Activated CD8-positive, alpha-beta T cell treated with anti-CD3 and anti-CD28 coated beads for 36 hours (primary cell): ENCODE measurements around the gene SLC9B1. TPM values are rescaled to one million over a fixed set of nuclear protein-coding genes. Genes with fewer than 3 reads are reported as not detected.

Source experiments
- ATAC-seq: fragments of 200-7000 bp; cut with Tn5 transposase; one replicate; pipeline ENCODE4 v1.10.0; 2021; ENCODE audit warnings: mild to moderate bottlenecking, moderate library complexity
- CTCF ChIA-PET: fragments of 350-600 bp; sonication (Branson Sonifier 250); formaldehyde crosslinking; loops from one replicate; lab custom pipeline; 2021; ENCODE audit warnings: antibody characterized with exemption; lab: Charles Lee
- POLR2A ChIA-PET: fragments of 350-600 bp; sonication (Branson Sonifier 250); formaldehyde crosslinking; loops from one replicate; lab custom pipeline; 2021; ENCODE audit warnings: antibody characterized with exemption; lab: Charles Lee
- DNase-seq: peaks from one replicate; pipeline ENCODE4 v3.0.0-alpha.2; 2020
- H3K27ac Mint-ChIP-seq: one replicate; pipeline ENCODE4 v1.8.0; 2021; ENCODE audit warnings: mild to moderate bottlenecking, mixed read lengths
- H3K27me3 Mint-ChIP-seq: one replicate; pipeline ENCODE4 v1.8.0; 2021; ENCODE audit warnings: mixed read lengths
- H3K36me3 Mint-ChIP-seq: one replicate; pipeline ENCODE4 v1.8.0; 2021; ENCODE audit warnings: low read depth, mixed read lengths
- H3K4me1 Mint-ChIP-seq: one replicate; pipeline ENCODE4 v1.8.0; 2021; ENCODE audit warnings: low read depth, mixed read lengths
- H3K4me3 Mint-ChIP-seq: one replicate; pipeline ENCODE4 v1.8.0; 2021; ENCODE audit warnings: mild to moderate bottlenecking, moderate library complexity, mixed read lengths
- H3K9me3 Mint-ChIP-seq: one replicate; pipeline ENCODE4 v1.8.0; 2021; ENCODE audit warnings: mixed read lengths
- CTCF ChIP-seq: fragments of 200-600 bp; IDR thresholded peaks from one replicate; pipeline ENCODE4 v1.8.0; 2022; ENCODE audit warnings: antibody characterized with exemption, mild to moderate bottlenecking
- intact Hi-C: fragments of 100-400 bp; cut with micrococcal nuclease; formaldehyde crosslinking; loops from one replicate; pipeline ENCODE4 v1.10.0; 2022
- total RNA-seq, 2 experiments: library from RNA; stranded (reverse); gene quantifications; one replicate each; pipeline ENCODE4 v1.2.3, GENCODE V29; 2021

SLC9B1 gene
- total RNA-seq, 2 experiments from 2014 or later = 1.9 to 2.4 TPM

- Mint-ChIP-seq H3K27me3 (no peaks in the 10 kb centered on the region), H3K9me3 (no peaks in the 10 kb centered on the region), H3K36me3 (no peaks in the 10 kb centered on the region), H3K4me1 (no peaks in the 10 kb centered on the region), H3K4me3 (no peak overlapping the region), H3K27ac (no peak overlapping the region)
- ATAC-seq (no peak), DNase-seq (no peak)
- ChIA-PET CTCF (interaction anchor here (0.6 kb wide), 1 partner anchor 108 kb away, joined by 3 read pairs; no protein-coding TSS in a partner anchor), POLR2A (no interaction called here)
- TF ChIP-seq CTCF = no peak
- intact Hi-C loops = loop anchor here (5.0 kb wide), 1 partner anchor 565 kb away; no protein-coding TSS in a partner anchor
Measured at GRCh38 chr4:103012060-103012459, 7.4 kb downstream of the SLC9B1 start.

GRCh38 chr4:103011378-103012025 is 8.0 kb downstream of the SLC9B1 start:
- CTCF ChIA-PET = interaction anchor here (0.9 to 1.4 kb wide), 4 partner anchors 20 to 385 kb away, joined by 3 to 4 read pairs (median 3); no protein-coding TSS in a partner anchor
- Mint-ChIP-seq H3K36me3 (no peaks in the 10 kb centered on the region), H3K27ac (no peak overlapping the region), H3K27me3 (no peaks in the 10 kb centered on the region), H3K4me3 (no peak overlapping the region), H3K4me1 (no peaks in the 10 kb centered on the region), H3K9me3 (no peaks in the 10 kb centered on the region)
- POLR2A ChIA-PET = interaction anchor here (1.3 kb wide), 1 partner anchor 65 kb away, joined by 3 read pairs; the partner anchor contains the start of gene SLC9B2
- intact Hi-C loops = loop anchor here (5.0 kb wide), 1 partner anchor 564 kb away; no protein-coding TSS in a partner anchor
- DNase-seq = no peak
- no peak for TF ChIP-seq CTCF
- no peak for ATAC-seq

GRCh38 chr4:103010804-103011203 is 8.7 kb downstream of the SLC9B1 start:
- intact Hi-C loops = loop anchor here (5.0 kb wide), 1 partner anchor 564 kb away; no protein-coding TSS in a partner anchor
- DNase-seq (no peak), ATAC-seq (no peak)
- CTCF ChIA-PET = interaction anchor here (0.9 to 1.4 kb wide), 4 partner anchors 21 to 384 kb away, joined by 3 to 4 read pairs (median 3); no protein-coding TSS in a partner anchor
- H3K4me3 Mint-ChIP-seq = no peak overlapping the region
- H3K27ac Mint-ChIP-seq = no peak overlapping the region
- H3K36me3 Mint-ChIP-seq = no peaks in the 10 kb centered on the region
- no peaks in the 10 kb centered on the region for H3K27me3 Mint-ChIP-seq
- H3K4me1 Mint-ChIP-seq = no peaks in the 10 kb centered on the region
- H3K9me3 Mint-ChIP-seq = no peaks in the 10 kb centered on the region
- POLR2A ChIA-PET = interaction anchor here (1.3 kb wide), 1 partner anchor 66 kb away, joined by 3 read pairs; the partner anchor contains the start of gene SLC9B2
- no peak for TF ChIP-seq CTCF

- Mint-ChIP-seq H3K9me3 (no peaks in the 10 kb centered on the region), H3K27ac (no peak overlapping the region), H3K27me3 (no peaks in the 10 kb centered on the region), H3K36me3 (no peaks in the 10 kb centered on the region), H3K4me1 (no peaks in the 10 kb centered on the region), H3K4me3 (no peak overlapping the region)
- DNase-seq = no peak
- ChIA-PET CTCF (interaction anchor here (0.7 to 2.3 kb wide), 16 partner anchors 9 to 579 kb away, joined by 3 to 7 read pairs (median 4); no protein-coding TSS in a partner anchor), POLR2A (no interaction called here)
- peak; percentile 83 for TF ChIP-seq CTCF
- intact Hi-C loops = loop anchor here (5.0 kb wide), 1 partner anchor 382 kb away; no protein-coding TSS in a partner anchor
- peak; percentile 93 for ATAC-seq
Measured at GRCh38 chr4:103008875-103009729, 10.4 kb downstream of the SLC9B1 start.
